Measurements from ENCODE around the gene EXOC3L4.
A peak's percentile ranks its signal among the peaks of the same experiment; 100 is the strongest.

Gene EXOC3L4

DNA sequence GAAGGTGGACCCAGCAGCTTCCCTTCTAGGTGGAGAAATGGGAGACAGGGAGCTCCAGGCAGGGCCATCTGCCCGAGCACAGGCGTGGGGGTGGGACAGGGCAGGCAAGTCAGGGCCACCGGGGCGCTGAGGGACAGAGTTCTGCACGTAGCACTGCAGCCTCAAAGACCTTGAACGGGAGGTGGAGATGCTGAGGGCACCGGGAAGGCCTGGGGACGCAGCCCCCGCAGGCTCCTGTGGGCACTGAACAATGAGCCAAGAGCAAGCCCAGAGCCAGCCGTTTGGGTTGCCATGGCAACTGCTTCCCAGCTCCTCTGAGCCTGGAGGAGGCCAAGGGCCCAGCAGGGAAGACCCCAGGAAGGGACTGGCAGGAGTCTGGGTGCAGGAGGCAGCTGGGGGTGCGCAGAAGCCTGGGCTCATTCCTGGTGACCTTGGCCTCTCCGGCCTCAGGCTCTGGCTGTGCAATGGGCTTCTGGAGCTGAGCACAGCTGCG lies 7.1 kb upstream of the EXOC3L4 start:
- no peak overlapping the region for H3K4me3 ChIP-seq (ENCODE audit: low read length)
- TF ChIP-seq, protein P1, sequence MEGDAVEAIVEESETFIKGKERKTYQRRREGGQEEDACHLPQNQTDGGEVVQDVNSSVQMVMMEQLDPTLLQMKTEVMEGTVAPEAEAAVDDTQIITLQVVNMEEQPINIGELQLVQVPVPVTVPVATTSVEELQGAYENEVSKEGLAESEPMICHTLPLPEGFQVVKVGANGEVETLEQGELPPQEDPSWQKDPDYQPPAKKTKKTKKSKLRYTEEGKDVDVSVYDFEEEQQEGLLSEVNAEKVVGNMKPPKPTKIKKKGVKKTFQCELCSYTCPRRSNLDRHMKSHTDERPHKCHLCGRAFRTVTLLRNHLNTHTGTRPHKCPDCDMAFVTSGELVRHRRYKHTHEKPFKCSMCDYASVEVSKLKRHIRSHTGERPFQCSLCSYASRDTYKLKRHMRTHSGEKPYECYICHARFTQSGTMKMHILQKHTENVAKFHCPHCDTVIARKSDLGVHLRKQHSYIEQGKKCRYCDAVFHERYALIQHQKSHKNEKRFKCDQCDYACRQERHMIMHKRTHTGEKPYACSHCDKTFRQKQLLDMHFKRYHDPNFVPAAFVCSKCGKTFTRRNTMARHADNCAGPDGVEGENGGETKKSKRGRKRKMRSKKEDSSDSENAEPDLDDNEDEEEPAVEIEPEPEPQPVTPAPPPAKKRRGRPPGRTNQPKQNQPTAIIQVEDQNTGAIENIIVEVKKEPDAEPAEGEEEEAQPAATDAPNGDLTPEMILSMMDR (IDR thresholded peaks at IDR 0.05; ENCODE audit: insufficient read depth, low read depth, low read length, missing control alignments): no peak
- DNase-seq (ENCODE audit: low read depth): no peak

DNA sequence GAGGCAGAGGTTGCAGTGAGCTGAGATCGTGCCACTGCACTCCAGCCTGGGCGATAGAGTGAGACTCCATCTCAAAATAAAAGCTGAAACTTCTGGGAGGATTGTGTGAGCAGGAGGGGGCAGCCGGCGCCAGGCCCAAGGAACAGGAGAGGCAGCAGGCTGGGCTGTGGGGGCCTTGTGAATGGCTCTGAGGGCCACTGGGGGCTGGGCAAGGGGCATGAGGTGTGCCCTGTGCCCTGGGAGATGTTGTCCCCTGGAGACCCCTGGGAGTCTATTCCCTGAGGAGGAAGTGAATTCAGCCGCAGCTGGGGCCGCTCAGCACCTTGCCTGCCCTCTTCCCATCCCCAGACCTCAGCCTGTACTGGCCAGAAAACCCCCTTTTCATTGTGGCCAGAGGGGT lies 5.6 kb upstream of the EXOC3L4 start:
- TF ChIP-seq, protein P1 (IDR thresholded peaks at IDR 0.05; ENCODE audit: insufficient read depth, low read depth, low read length, missing control alignments): no peak
- H3K4me3 ChIP-seq (ENCODE audit: low read length): no peak overlapping the region
- no peak for DNase-seq (ENCODE audit: low read depth)

DNA sequence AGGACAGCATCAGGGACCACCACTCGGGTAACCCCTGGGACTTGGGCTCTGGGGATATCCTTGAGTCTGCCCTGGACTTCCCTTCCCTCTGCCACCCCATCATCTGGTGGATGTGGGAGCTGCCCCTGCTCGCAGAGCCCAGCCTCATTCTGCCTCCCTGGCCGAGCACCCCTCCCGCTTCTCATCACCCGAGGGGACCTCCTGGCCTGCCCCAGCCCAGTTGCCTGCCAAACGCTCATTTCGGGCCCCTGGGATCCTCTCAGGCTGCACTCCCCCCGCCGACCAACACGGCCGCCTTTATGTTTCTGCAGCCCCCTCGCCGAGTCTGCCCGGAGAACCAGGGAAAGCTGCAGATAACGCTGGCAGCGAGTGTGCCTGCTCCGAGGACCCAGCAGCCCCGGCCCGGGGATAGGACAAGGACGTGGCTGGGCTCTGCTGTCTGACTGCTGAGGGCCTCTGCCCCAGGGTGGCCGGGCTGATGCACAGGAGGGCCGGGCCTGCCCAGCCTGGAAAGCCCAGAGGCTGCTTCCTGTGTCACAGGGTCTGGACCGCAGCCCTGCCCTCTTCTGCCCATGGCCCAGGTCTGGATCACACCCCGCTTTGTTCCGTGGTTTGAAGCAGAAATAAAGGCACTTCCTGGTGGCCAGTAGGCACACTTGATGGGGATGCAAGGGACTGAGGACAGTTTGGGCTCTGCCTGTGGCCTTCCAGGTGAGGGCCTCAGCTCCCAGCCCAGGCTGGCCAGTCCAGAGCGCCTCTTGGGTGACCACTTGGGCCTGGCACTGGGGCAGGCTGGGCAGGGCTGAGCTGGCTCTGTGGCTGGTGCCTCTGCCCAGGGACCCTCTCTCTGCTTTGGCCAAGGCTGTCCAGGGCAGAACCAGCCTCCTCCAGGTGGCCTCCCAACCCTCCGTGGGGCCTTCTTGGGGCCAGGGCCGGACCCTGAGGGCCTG lies 4.9 kb upstream of the EXOC3L4 start:
- DNase-seq (ENCODE audit: low read depth): no peak
- H3K4me3 ChIP-seq (ENCODE audit: low read length): no peak overlapping the region
- TF ChIP-seq, protein P1 (IDR thresholded peaks at IDR 0.05; ENCODE audit: insufficient read depth, low read depth, low read length, missing control alignments): no peak

DNA sequence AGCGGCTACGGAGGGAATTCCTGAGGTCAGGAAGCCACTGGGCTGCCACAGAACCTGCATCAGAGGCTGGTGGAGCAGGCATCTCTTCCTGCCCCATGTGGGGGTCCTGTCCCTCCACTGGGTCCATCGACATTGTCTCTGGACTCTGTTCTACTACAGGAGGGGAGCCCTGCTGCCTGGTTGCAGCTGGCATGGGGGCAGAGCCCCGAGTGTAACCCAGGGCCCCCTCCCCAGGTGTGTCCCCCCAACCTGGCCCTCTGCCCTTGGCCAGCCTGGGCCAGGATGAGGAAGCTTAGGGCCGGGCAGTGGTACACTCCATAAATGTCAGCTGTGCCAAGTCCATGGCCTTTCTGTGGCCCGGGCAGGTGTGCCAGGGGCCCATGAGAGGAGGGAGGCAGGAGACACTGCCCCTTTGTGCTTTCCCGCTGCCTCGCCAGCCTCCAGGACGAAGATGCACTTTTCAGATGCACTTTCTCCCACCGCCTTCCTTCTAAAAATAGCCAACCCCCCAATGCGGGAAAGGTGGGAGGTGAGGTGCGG lies 4.0 kb upstream of the EXOC3L4 start:
- TF ChIP-seq, protein P1 (IDR thresholded peaks at IDR 0.05; ENCODE audit: insufficient read depth, low read depth, low read length, missing control alignments): no peak
- no peak overlapping the region for H3K4me3 ChIP-seq (ENCODE audit: low read length)
- no peak for DNase-seq (ENCODE audit: low read depth)

DNA sequence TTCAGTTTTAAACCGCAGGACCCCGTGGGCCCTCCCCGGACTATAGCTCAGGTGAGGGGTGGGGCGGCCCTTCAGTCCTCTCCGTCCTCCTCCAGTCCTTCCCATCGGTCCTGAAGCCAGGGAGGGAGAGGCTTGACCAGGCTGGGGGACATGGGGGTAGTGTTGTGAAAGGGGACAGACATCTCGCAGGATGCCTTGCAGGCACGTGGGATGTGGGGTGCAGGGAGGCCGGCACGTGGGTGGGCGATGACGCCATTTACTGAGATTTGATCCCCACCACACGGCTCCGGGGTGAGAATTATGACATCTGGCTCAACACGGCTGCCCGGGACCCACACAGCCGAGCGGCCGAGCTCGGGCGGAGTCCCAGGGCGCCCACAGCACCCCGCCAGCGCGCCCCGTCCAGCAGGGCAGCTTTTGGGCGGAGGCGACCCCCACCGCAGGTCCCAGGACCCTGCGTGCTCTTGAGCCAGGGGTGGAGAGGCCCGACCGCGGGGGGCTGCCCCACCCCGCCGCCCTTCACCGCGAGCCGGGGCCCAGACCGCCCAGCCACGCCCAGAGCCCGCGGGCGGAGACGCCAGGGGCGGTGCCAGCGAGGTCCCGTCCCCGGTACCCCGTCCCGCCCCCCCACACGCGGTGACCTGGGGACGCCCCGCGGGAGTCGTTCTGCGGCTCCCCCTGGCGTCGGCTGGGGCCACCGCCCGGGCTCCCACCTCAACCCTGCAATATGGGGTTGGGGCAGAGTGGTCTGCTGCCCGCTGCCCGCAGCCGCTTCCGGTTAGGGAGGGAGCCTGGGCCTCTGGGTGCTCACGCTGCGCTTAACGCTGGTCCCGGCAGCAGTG lies 3.3 kb upstream of the EXOC3L4 start:
- H3K4me3 ChIP-seq (ENCODE audit: low read length): no peak overlapping the region
- DNase-seq (ENCODE audit: low read depth): peak; percentile 18
- TF ChIP-seq, protein P1 (IDR thresholded peaks at IDR 0.05; ENCODE audit: insufficient read depth, low read depth, low read length, missing control alignments): peak; percentile 17

DNA sequence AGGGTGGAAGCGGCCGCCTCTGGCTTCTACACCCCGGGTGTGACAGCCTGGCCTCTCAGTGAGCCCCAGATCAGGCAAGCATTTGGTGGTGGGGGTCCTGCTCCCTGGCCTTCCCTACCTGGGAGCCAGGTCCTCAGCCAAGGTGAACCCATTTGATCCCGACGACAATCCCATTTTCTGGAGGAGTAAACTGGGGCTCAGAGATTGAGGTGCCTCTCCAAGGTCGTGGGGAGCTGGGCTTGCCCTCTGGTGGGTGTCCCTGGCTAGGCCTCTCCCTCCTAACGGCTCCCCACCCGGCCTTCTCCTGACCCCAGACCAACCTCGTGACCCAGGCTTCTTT lies 2.7 kb upstream of the EXOC3L4 start:
- TF ChIP-seq, protein P1 (IDR thresholded peaks at IDR 0.05; ENCODE audit: insufficient read depth, low read depth, low read length, missing control alignments): no peak
- no peak for DNase-seq (ENCODE audit: low read depth)
- H3K4me3 ChIP-seq (ENCODE audit: low read length): no peak overlapping the region
